Activated T-helper 2 cell treated with anti-CD3 and anti-CD28 coated beads, Interferon-gamma antibody, Interleukin-2, Interleukin-4, amounts not matched to agents 10 μg/mL and 5 μg/mL and 100 μg/mL, durations not matched to agents 14 hours and 24 hours and 36 hours (primary cell): ENCODE data around the gene CCDC171. TPM values are rescaled to one million over a fixed set of nuclear protein-coding genes. Genes with fewer than 3 reads are reported as not detected.
A peak's percentile ranks its signal among the peaks of the same experiment; 100 is the strongest.

ENCODE experiments used
- DNase-seq: peaks from one replicate; pipeline ENCODE4 v3.0.0; 2021; ENCODE audit warnings: low spot score
- H3K27ac Mint-ChIP-seq: one replicate; pipeline ENCODE4 v1.8.0; 2021; ENCODE audit warnings: mixed read lengths
- H3K27me3 Mint-ChIP-seq: one replicate; pipeline ENCODE4 v1.8.0; 2021; ENCODE audit warnings: low read depth, mixed read lengths
- H3K36me3 Mint-ChIP-seq: one replicate; pipeline ENCODE4 v1.8.0; 2021; ENCODE audit warnings: low read depth, mixed read lengths
- H3K4me1 Mint-ChIP-seq: one replicate; pipeline ENCODE4 v1.8.0; 2021; ENCODE audit warnings: low read depth, mixed read lengths
- H3K4me3 Mint-ChIP-seq: one replicate; pipeline ENCODE4 v1.8.0; 2021; ENCODE audit warnings: low read depth, mild to moderate bottlenecking, moderate library complexity, mixed read lengths
- H3K9me3 Mint-ChIP-seq: one replicate; pipeline ENCODE4 v1.8.0; 2021; ENCODE audit warnings: mixed read lengths
- intact Hi-C: fragments of 100-400 bp; cut with micrococcal nuclease; formaldehyde crosslinking; loops from one replicate; pipeline ENCODE4 v1.15.1; 2023
- total RNA-seq: library from RNA; stranded (reverse); gene quantifications from 2 replicates; pipeline ENCODE4 v1.2.3, GENCODE V29; 2022

The CCDC171 gene
- 1.8 and 2.0 TPM in 2 replicates for total RNA-seq

DNA sequence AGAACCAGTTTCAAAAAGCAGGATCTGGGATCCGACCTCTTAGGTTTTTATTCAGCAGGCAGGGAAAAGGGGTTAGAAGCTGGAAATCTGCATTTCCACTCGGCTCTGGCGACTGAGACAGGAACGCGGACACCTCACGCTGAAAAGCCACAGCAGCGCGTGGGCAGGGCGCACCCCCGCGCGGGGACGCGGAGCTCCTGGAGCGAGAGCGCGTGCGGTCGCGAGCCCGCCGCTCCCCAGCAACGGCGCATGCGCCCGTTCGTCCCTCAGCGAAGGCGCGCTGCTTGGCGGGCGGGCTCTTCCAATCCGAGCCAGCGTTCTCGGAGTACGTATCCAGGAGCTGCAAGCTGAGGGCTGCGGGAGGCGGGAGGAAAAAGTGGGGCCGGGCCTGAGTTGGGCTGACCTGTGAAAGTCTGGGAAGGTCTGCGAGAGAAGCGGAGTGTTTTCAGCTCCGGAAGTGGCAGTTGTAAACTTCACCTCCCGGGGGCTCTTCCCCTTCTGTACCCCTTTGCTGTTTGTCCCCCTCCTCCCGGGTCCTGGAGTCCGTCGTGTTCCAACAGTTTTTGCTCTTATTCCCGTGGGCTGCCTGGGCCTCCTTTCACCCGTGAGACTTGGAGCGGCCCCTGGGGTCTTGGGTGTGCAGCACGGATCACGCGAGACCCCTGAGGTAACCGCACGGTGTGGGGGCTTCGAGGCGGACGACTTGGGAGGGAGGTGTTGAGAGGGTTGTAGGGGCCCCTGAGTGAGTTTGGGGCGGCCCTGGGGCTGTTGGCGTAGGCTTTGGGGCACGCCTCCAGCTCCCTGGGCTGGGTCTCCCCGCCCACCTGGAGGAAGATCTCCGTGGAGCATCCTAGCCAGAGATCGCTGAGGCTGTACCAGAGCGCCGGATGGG is at the start of gene CCDC171:
CCDC171 (plus strand) TSS at position 408 of the 892 bp plus-strand sequence. CDS start 11,046 bp downstream, outside the sequence.
- Mint-ChIP-seq H3K36me3 (no peaks in the 10 kb centered on the region), H3K27me3 (peaks cover 14% of the 10 kb centered on the region), H3K9me3 (no peaks in the 10 kb centered on the region), H3K27ac (peak within 1 kb of the TSS; percentile 73), H3K4me1 (peaks cover 9% of the 10 kb centered on the region), H3K4me3 (peak within 1 kb of the TSS; percentile 87)
- DNase-seq = peak; percentile 84
- intact Hi-C loops = loop anchor here (1.0 to 10.0 kb wide), 5 partner anchors 42 to 1228 kb away; partner anchors contain the start of gene SNAPC3

DNA sequence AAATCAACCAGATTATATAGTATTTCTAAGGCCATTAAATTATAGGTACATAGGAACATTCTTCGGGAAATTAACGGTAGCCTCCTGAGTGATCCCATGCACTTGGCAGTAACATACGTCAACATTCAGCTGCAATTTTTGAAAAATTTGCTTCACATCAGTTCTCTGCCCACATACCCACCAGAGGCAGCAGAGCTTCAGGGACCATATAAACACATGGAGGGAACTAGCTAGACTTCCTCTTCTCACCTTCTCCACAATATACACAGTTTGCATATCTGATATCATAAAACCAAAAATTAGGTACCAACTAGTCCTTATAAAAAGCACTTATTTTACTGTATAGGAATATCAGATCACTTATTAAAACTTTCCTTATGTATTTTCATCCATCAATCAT is 46.9 kb upstream of the CCDC171 start:
- intact Hi-C loops = no loop called here
- no peak for DNase-seq
- Mint-ChIP-seq H3K36me3 (peaks cover 74% of the 10 kb centered on the region), H3K4me1 (peaks cover 57% of the 10 kb centered on the region), H3K27ac (no peak overlapping the region), H3K4me3 (no peak overlapping the region), H3K27me3 (no peaks in the 10 kb centered on the region), H3K9me3 (no peaks in the 10 kb centered on the region)

DNA sequence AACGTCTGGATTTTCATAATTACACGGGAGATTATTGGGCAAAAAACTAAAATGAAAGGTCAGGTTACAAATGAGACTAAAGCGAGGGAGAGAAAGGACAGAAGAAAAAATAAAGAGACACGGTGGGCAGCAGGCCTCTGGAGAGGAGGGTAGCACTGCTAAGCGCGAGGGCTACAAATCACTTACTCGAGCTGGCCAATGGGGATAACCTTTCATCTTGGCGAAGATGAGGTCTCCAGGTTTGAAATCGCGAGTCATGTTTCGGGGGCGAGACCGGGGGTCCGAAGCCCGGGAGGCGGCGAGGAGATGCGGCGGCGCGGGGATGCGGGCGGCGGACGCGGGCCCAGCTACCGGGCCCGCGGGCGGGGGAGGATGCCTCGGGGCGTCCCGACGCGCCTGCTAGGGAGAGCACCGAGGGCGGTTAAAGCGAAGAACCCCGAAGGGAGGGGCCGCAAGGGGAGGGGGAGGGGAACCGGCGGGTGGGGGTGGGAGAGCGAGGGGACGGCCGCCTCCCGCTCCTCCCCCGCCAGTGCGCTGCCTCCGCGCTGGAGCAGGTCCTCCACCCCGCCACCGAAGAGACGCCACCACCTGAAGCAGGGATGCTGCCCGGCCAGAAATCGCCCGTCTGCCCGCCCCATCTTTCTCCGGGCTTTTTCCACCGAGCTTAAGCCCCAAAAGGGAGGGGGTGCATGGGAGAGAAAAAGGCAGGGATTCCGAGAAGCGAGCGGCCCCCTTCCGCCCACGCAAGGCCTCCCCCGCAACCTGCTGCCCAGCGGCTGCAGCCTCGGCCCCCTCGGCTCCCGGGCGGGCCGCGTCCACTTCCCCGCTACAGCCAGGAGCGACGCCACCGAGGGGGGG is 42.7 kb upstream of the CCDC171 start:
- no peaks in the 10 kb centered on the region for H3K9me3 Mint-ChIP-seq
- H3K36me3 Mint-ChIP-seq = peaks cover 47% of the 10 kb centered on the region

DNA sequence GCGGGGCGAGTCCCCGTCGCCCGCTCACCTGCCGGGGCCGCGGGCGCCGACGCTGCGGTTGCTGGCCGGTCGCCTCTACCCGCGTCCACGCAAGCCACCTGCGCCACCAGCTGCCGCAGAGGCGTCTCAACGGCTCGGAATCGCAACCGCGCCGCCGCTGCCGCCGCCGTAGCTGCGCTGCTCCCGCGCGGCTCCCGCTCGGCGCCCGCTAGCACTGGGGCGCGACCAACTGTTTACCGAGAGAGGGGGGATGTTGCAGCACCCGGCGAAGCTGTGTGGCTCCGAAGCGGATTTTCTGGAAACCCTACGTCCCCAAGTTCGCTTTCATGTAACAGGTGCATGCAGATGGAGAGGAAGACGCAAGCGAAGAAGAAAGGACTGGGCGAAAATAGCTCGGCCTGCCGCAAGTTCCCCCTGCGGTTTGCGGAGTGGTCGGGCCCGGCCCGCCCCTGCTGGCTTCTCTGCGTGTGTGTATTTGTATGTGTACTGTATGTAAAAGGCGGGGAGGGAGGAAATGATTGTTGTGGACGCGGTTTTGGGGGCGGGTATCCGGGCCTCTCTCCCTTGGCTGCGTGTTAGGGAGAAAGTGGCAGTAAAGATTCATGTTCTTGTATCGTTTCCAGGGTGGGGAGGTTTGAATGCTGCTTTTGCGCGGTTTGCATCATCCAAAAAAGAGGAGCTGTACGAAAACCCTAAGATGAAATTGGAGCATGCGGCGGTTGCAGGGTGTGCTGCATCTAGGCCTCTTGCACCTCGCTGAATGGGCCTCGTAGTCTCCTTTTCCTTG is 41.9 kb upstream of the CCDC171 start, which contains the start of gene PSIP1:
PSIP1 (minus strand) TSS at position 182 of the 787 bp plus-strand sequence. CDS start 782 bp downstream, outside the sequence.
- Mint-ChIP-seq H3K27ac (peak within 1 kb of the TSS; percentile 98), H3K27me3 (no peaks in the 10 kb centered on the region), H3K36me3 (peaks cover 38% of the 10 kb centered on the region), H3K4me3 (peak within 1 kb of the TSS; percentile 90), H3K4me1 (peaks cover 46% of the 10 kb centered on the region), H3K9me3 (no peaks in the 10 kb centered on the region)
- intact Hi-C loops = loop anchor here (1.0 to 10.0 kb wide), 7 partner anchors 20 to 212 kb away; partner anchors contain the start of gene SNAPC3
- peak; percentile 87 for DNase-seq

More for the DNA sequence above, 42.7 kb upstream of the CCDC171 start:
- H3K4me3 Mint-ChIP-seq = peak overlapping the region; percentile 90
- peak overlapping the region; percentile 96 for H3K27ac Mint-ChIP-seq
- intact Hi-C loops = loop anchor here (2.0 to 10.0 kb wide), 5 partner anchors 19 to 211 kb away; no protein-coding TSS in a partner anchor
- peaks cover 50% of the 10 kb centered on the region for H3K4me1 Mint-ChIP-seq
- no peaks in the 10 kb centered on the region for H3K27me3 Mint-ChIP-seq
- DNase-seq = peak; percentile 53

DNA sequence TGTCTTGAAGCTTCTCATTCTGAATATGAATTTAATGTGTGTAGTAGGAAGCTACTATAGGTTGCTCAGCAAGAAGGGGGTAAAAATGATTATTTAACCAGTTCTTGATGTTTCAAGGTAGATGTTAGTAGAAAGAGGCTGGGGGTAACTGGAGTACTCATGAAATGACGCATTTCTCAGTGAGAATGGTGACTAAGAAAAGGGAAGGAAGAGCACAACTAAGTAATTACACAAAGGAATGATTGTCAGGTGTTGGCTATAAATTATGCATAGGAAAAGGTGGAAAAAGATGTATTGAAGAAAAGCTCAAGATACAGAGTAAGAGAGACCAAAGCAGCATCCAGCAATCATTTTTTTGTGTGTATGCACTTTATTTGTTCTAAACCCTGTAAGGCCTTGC is 40.6 kb upstream of the CCDC171 start:
- H3K36me3 Mint-ChIP-seq = peaks cover 26% of the 10 kb centered on the region
- peaks cover 34% of the 10 kb centered on the region for H3K4me1 Mint-ChIP-seq
- no peak for DNase-seq
- no peaks in the 10 kb centered on the region for H3K27me3 Mint-ChIP-seq
- no peaks in the 10 kb centered on the region for H3K9me3 Mint-ChIP-seq
- no peak overlapping the region for H3K27ac Mint-ChIP-seq
- H3K4me3 Mint-ChIP-seq = no peak overlapping the region
- intact Hi-C loops = loop anchor here (1.0 to 10.0 kb wide), 2 partner anchors 157 to 218 kb away; no protein-coding TSS in a partner anchor

DNA sequence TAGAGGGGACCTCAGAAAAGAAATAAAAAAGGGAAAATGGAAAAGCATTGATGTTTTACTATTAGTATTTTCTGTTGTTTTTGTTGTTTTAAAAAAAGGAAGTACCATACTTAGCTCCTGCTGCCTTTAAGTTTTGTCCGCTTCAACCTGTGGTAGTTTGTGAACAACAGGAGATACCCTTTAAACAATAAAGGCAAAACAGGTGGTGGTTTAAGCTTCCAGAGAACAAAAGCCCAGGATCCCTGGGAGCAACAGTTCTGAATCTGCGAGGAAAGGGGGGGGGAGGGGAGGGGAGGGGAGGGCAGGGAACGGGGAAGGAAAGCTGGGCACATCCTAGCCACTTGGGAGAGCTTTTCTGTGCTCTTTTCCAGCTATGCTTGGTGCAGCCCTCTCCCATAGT is 40.0 kb upstream of the CCDC171 start:
- H3K27me3 Mint-ChIP-seq = no peaks in the 10 kb centered on the region
- H3K27ac Mint-ChIP-seq = no peak overlapping the region
- H3K9me3 Mint-ChIP-seq = no peaks in the 10 kb centered on the region
- intact Hi-C loops = loop anchor here (1.0 to 10.0 kb wide), 2 partner anchors 158 to 219 kb away; no protein-coding TSS in a partner anchor
- DNase-seq = no peak
- H3K4me3 Mint-ChIP-seq = no peak overlapping the region
- H3K36me3 Mint-ChIP-seq = peaks cover 22% of the 10 kb centered on the region
- peaks cover 31% of the 10 kb centered on the region for H3K4me1 Mint-ChIP-seq

DNA sequence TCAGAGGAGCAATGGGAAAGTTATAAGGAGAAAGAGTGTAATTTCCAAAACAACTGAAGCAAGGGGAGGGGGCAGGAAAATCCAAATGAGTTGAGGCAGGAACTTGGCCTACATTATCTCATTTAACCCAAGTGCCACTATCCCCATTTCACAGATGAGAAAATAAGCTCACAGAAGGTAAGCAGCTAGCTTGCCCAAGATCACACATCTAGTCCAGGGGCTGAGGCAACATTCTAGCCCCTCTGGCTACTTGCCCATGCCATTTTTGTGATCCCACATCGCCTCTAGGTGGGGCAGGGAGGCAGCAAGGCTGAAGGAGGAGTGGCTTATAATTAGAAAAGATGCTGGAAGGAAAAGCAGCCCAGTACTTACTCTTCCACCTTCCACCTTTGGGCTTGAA is 39.5 kb upstream of the CCDC171 start:
- intact Hi-C loops = loop anchor here (10.0 kb wide), 1 partner anchor 159 kb away; no protein-coding TSS in a partner anchor
- no peak for DNase-seq
- no peaks in the 10 kb centered on the region for H3K9me3 Mint-ChIP-seq

DNA sequence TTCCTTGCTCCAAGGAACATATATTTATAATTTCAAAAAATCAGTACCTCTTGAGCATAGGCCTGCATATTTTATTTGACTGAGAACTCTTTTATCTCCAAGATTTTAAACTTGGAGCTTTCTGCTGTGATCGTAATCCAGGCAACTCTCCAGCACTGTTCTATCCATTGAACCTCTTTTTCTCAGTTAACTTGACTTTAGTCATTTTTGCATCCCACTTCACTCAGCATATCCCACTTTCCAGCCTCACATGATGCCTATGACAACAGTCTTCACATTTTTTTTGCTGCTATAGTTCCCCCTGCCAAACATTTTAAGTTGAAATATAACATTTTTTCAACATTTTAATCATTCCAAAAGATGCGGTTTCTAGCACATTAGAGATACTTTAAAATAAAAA is 33.0 kb upstream of the CCDC171 start:
- Mint-ChIP-seq H3K27ac (no peak overlapping the region), H3K36me3 (no peaks in the 10 kb centered on the region), H3K4me1 (no peaks in the 10 kb centered on the region), H3K4me3 (no peak overlapping the region), H3K27me3 (peaks cover 12% of the 10 kb centered on the region), H3K9me3 (no peaks in the 10 kb centered on the region)
- intact Hi-C loops = loop anchor here (10.0 kb wide), 1 partner anchor 165 kb away; no protein-coding TSS in a partner anchor
- no peak for DNase-seq

More for the DNA sequence above, 39.5 kb upstream of the CCDC171 start:
- no peaks in the 10 kb centered on the region for H3K27me3 Mint-ChIP-seq
- H3K27ac Mint-ChIP-seq = no peak overlapping the region
- H3K4me3 Mint-ChIP-seq = no peak overlapping the region
- peaks cover 17% of the 10 kb centered on the region for H3K36me3 Mint-ChIP-seq
- H3K4me1 Mint-ChIP-seq = peaks cover 26% of the 10 kb centered on the region

DNA sequence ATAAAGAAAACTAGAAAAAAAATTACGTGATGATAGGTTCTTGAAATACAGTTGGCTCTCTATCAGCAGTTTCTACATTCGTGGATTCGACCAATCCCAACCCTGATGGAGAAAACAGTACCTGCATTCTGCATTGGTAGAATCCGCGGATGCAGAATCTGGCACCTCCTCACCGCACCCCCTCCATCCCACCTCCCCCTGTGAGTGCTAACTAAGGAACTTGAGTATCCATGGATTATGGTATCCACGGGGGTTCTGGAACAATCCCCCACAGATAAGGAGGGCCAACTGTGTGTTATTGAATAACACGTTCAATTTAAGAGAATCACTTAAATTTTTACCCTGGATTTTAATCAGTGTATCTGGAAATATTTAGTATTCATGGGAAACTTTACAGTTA is 31.6 kb upstream of the CCDC171 start:
- Mint-ChIP-seq H3K4me3 (no peak overlapping the region), H3K4me1 (no peaks in the 10 kb centered on the region), H3K27ac (no peak overlapping the region), H3K9me3 (no peaks in the 10 kb centered on the region), H3K36me3 (no peaks in the 10 kb centered on the region), H3K27me3 (peaks cover 17% of the 10 kb centered on the region)
- no peak for DNase-seq
- intact Hi-C loops = no loop called here

DNA sequence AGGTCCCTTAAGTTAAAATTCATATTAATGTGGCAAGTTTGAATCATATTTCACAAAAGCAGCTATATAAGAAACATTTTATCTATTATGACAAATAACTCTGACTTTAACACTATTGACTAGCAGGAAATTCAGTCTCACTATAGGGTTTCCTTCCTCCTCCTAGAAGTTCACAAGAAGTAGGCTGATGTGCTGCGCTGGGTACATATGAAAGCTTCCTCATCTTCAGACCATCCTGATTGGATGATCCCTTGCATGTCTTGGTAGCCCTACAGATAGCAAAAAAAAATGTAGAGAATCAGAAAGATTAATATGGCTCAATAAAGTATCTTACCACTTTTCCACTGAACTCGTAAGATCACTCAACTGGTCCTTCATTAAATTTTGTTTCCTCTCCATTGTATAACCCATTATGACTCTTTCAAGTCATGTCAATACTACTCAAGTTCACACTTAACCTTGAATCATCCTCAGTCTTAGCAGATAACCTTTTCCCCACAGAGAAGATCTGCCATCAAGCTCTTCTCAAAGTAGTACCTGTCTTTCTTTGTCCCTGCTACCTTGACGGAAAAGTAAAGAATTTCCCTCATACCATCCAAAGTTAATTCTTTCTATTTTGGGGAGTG is 30.6 kb upstream of the CCDC171 start:
- no peak overlapping the region for H3K27ac Mint-ChIP-seq
- H3K36me3 Mint-ChIP-seq = no peaks in the 10 kb centered on the region
- intact Hi-C loops = no loop called here
- H3K27me3 Mint-ChIP-seq = peaks cover 17% of the 10 kb centered on the region
- no peaks in the 10 kb centered on the region for H3K9me3 Mint-ChIP-seq
- no peak for DNase-seq
- no peak overlapping the region for H3K4me3 Mint-ChIP-seq
- H3K4me1 Mint-ChIP-seq = no peaks in the 10 kb centered on the region

DNA sequence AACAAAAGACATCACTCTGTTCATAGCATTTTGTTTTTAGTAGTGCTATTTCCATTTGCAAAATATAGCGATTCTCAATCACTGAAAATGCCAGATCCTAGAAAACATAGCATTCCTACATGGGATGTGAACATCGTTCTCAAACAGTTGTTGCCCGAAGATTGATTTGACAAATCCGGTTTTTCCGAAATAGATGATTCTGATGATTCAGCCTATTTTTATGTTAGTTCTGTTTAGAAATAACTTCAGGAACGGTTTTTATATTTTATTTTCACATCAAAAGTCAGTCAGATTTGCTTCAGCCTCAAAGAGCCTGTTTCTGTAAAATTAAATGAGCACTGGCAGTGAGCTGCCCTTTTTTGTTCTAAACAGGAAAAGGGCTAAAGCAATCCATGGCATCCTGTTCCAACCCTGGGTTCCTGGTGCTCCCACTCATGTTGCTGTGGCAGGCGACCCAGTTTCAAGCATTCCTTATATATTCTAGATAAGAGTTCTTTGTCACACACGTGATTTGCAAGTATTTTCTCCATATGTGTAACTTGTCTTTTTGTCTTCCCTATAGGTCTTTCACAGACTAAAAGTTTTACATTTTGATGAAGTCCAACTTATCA is 27.9 kb upstream of the CCDC171 start:
- peaks cover 4% of the 10 kb centered on the region for H3K4me1 Mint-ChIP-seq
- no peak overlapping the region for H3K4me3 Mint-ChIP-seq
- H3K27me3 Mint-ChIP-seq = peaks cover 10% of the 10 kb centered on the region
- no peaks in the 10 kb centered on the region for H3K9me3 Mint-ChIP-seq
- no peak overlapping the region for H3K27ac Mint-ChIP-seq
- DNase-seq = no peak
- intact Hi-C loops = no loop called here
- no peaks in the 10 kb centered on the region for H3K36me3 Mint-ChIP-seq
